GM21367 (cell line): ENCODE data around the gene PRR35.

Source experiments
- ATAC-seq: cut with Tn5 transposase; IDR thresholded peaks from one replicate; pipeline ENCODE4 v1.9.1; 2021; ENCODE audit not compliant: unreplicated experiment

PRR35 gene

GRCh38 chr16:527015-527903 lies 32.9 kb upstream of the PRR35 start, which contains the start of gene CAPN15:
Gene CAPN15 (plus strand): TSS chr16:527712. CDS start chr16:546839, 19,127 bp downstream.
- ATAC-seq = peak; percentile 46

- ATAC-seq = peak; percentile 0
Measured at GRCh38 chr16:528111-529011, 31.8 kb upstream of the PRR35 start.

GRCh38 chr16:529012-529575 lies 31.1 kb upstream of the PRR35 start:
- no peak for ATAC-seq

- ATAC-seq = no peak
Measured at GRCh38 chr16:530111-530817, 29.9 kb upstream of the PRR35 start.

- ATAC-seq = no peak
Measured at GRCh38 chr16:531494-532125, 28.6 kb upstream of the PRR35 start.

GRCh38 chr16:533391-534123 lies 26.6 kb upstream of the PRR35 start:
- ATAC-seq = no peak

GRCh38 chr16:534135-534534 lies 26.1 kb upstream of the PRR35 start:
- ATAC-seq = no peak

GRCh38 chr16:534856-535445 lies 25.2 kb upstream of the PRR35 start:
- ATAC-seq = no peak

- ATAC-seq = no peak
Measured at GRCh38 chr16:535446-536405, 24.5 kb upstream of the PRR35 start.

GRCh38 chr16:536746-537145 lies 23.4 kb upstream of the PRR35 start:
- ATAC-seq = no peak

GRCh38 chr16:537415-538335 lies 22.5 kb upstream of the PRR35 start:
- ATAC-seq = no peak

GRCh38 chr16:539901-540530 lies 20.2 kb upstream of the PRR35 start:
- no peak for ATAC-seq

GRCh38 chr16:540645-541340 lies 19.4 kb upstream of the PRR35 start:
- ATAC-seq = no peak

GRCh38 chr16:543301-544164 lies 16.7 kb upstream of the PRR35 start:
- ATAC-seq = no peak

- ATAC-seq = no peak
Measured at GRCh38 chr16:544517-544916, 15.7 kb upstream of the PRR35 start.
